Astrocyte of the hippocampus (primary cell): Measurements from ENCODE around the gene ATRIP.

ENCODE experiments used
- DNase-seq: peaks from one replicate; pipeline ENCODE4 v3.0.0; 2011; ENCODE audit warnings: low read depth, low spot score

ATRIP gene

GRCh38 chr3:48502121-48502520 lies 55.6 kb downstream of the ATRIP start:
- DNase-seq: no peak

DNA sequence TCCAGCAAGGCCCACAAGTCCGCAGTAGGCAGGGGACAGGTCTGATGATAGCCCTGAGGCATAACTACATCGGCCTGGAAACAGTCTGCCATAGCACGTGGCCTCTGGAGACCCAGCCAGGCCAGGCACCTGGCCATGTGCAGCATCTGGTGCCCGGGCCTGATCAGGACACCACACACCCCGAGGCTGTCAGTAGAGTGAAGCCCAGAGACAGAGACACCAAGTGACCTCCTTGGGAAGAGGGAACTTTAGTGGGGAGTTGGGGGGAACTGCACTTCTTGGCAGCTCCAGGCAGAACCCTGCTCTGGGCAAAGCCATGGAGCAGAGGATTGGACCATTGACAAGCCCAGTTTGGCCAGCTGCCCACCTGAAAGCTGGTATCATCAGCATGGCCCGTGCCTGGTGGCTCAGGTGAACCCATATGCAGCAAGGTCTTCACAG lies 56.2 kb downstream of the ATRIP start:
- DNase-seq: peak; percentile 30

DNA sequence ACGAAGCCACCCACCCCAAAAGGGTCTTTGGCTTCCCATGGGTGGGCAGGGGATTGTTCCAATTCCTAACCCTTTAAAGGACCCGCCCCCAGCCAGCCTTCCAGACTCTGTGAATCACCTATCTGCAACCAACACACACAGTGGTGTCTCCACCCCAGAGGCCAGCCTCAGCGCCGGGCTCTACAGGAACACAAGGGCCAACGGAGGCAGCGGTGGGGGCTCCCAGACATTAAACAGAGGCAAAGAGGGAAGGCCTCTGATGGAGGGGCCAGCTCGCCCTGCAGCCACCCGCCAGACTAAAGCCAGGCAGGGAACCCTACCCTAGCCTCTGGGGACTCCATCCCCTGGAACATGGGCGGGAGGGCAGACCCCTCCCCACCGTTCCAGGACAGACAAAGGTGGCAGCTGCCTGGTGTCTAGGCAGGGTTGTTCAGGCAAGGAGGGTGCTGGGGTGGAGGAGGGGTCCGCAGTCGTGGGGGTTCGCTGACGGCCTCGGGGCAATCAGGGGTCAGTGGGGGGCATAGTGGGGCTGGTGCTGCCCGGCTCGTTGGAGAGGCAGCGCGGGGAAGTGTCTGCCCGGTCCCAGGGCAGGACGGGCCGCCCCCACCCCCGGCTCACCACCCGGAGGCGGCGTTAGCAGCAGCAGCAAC lies 57.0 kb downstream of the ATRIP start:
- peak; percentile 79 for DNase-seq

DNA sequence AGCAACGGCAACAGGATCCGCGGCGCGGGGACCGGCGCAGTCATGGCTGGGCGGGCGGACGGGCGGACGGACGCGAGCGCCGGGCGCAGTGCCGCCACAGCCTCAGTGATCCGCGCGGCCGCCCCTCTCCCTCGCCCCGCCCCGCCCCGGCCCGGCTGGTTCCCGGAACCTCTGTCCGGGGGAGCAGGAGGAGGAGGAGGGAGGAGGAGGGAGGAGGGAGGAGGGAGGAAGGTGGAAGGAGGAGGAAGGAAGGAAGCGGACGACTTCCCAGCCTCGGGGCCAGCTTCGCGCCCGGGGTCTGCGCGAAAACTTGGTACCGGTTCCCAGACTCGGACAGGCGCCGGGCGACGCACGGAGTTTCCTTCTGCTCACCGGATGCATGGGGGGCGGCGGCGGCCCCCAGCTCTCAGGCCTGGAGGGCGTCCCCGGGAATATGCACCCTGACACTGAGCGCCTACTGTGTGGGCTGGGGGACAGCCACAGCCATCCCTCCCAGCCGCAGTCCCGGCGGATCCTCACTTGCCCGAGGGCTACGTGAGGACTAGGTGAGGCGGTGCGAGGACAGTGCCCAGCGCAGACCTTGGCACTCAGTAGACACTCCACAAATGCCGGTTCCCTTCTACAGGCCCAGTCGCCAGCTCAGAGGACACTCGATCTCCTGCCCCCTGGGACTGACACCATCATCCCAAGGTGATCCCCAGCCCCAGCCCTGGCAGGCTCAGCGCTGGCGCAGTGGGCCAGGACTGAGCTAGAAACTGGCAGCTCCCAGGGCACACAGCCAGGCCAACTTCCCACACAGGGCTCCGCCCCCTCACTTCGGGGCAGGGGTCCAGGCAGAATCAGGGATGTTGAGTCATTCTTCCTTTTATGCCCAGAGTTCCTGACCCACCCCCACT lies 57.8 kb downstream of the ATRIP start, which contains the start of gene SHISA5:
SHISA5 (minus strand) TSS at position 124 of the 896 bp plus-strand sequence; CDS start at position 44, 80 bp downstream.
- DNase-seq: peak; percentile 93

DNA sequence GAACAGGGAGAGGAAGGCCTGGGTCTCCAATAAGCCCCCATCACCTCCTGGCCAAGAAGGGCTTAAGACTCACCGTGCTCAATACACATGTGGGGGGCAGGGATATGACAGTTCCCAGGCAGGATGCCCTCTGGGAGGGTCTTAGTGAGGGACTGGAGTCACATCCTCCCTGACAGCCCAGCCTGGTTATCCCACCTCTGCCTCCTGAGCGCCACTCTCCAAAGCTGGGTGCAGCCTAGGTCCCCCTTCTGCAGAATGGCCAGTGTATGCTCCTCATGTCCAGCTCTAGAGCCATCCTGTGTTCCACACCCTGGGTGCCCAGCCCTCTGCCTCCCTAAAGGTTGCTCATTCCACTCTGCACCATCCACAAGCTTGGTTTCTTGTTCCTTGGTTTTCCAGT lies 58.6 kb downstream of the ATRIP start:
- DNase-seq: no peak

GRCh38 chr3:48505968-48506504 lies 59.5 kb downstream of the ATRIP start:
- DNase-seq: no peak

- peak; percentile 91 for DNase-seq
These were observed 60.9 kb downstream of the ATRIP start for GRCh38 chr3:48507256-48508061.

DNA sequence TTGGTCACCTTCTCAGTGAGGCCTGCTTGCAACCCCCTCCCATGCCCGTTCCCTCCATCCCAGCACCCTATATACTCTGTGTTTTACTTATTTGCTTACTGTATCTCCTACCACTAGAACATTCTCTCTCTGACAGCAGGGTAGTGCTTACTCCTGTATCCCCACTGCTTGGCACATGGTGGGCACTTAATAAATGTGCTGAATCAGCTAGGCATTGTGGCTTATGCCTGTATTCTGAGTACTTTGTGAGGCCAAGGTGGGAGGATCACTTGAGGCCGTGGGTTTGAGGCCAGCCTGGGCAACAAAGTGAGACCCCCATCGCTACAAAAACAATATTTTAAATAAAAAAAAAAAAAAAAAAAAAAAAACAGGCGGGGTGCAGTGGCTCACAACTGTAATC lies 65.0 kb downstream of the ATRIP start:
- no peak for DNase-seq

DNA sequence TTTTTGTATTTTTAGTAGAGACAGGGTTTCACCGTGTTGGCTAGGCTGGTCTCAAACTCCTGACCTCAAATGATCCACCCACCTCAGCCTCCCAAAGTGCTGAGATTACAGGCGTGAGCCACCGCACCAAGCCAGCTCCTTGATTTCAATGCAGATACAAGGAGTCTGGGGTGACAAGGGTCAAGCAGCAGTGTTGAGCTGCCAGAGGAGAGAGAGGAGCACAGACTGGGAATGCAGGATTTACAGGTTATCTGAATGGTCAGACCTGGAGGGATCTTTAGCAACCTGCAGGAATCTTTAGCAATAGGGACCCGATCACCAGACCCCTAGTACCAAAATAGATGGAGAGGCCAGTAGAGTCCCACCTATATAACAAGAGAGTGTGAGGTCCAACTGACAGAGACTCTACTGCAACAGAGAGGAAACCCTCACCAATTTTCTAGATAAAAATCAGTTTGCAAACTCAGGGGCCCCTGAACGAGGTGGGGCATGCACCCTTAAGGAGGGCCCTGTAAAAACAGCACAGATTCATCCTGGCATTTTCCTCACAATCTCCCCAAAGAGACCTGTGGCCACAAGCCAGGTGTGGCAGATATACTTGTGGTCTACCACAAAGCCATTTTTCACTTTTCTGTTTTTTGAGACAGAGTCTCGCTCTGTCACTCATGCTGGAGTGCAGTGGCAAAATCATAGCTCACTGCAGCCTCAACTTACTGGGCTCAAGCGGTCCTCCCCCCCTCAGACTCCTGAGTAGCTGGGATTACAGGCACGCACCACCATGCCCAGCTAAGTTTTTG lies 68.1 kb downstream of the ATRIP start:
- no peak for DNase-seq
